Lower lobe of right lung (tissue), 2 donors: ENCODE data around the gene NCAPG2. TPM values are rescaled to one million over a fixed set of nuclear protein-coding genes. Genes with fewer than 3 reads are reported as not detected.

Source experiments
- ATAC-seq, 2 donors: fragments of 200-7000 bp; cut with Tn5 transposase; one replicate each; pipeline ENCODE4 v1.9.1; 2020 to 2022; ENCODE audit warnings: mild to moderate bottlenecking in 2 of 2, moderate library complexity in 2 of 2
- DNase-seq: peaks from one replicate; pipeline ENCODE4 v3.0.0-alpha.2; 2020
- H3K27ac ChIP-seq: fragments of 200-600 bp; one replicate; pipeline ENCODE4 v1.8.0; 2022
- H3K27me3 ChIP-seq: fragments of 200-600 bp; one replicate; pipeline ENCODE4 v1.8.0; 2022; ENCODE audit warnings: low read depth
- H3K36me3 ChIP-seq: fragments of 200-600 bp; one replicate; pipeline ENCODE4 v1.8.0; 2022; ENCODE audit warnings: mild to moderate bottlenecking
- H3K4me1 ChIP-seq: fragments of 200-600 bp; one replicate; pipeline ENCODE4 v1.8.0; 2022
- H3K4me3 ChIP-seq: fragments of 200-600 bp; one replicate; pipeline ENCODE4 v1.8.0; 2022; ENCODE audit warnings: mild to moderate bottlenecking
- H3K9me3 ChIP-seq: fragments of 200-600 bp; one replicate; pipeline ENCODE4 v1.8.0; 2022
- CTCF ChIP-seq: fragments of 200-600 bp; IDR thresholded peaks from one replicate; pipeline ENCODE4 v1.8.0; 2022; ENCODE audit warnings: antibody characterized with exemption, mild to moderate bottlenecking
- intact Hi-C: fragments of 100-400 bp; cut with DNase I; formaldehyde crosslinking; loops from one replicate; pipeline ENCODE4 v1.11.0; 2022
- total RNA-seq: library from RNA; stranded (reverse); fragmentation: NEBNext Ultra II Directional; extraction: Animal tissue kit (Norgen Biotek cat#: 25700); gene quantifications from one replicate; pipeline ENCODE4 v1.2.1, GENCODE V29; 2021
- donor health status: DM: no; HTN: yes; CAD: no; lungs with severe emphysema.

NCAPG2 gene
- total RNA-seq, 1 donor from 2014 or later = 10.0 TPM

DNA sequence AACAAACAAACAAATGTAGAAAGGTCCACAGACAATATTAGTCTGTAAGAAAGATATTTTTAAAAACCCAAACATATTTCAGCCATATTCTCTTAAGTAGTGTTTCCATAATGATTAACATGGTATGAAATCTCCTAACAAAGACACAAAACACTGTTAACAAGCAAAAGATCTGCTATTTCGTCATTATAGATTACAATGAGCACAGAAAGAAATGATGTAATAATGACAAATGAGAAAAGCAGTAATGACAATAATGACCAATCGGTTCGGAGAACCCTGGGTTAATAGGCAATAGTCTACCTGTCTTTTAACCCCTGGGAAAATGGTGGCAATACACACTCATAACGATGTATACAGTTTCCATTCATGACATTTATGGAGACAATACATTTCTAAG is 39.5 kb upstream of the NCAPG2 start:
- H3K27me3 ChIP-seq = no peaks in the 10 kb centered on the region
- H3K27ac ChIP-seq = no peak overlapping the region
- no peak for TF ChIP-seq CTCF
- H3K9me3 ChIP-seq = no peaks in the 10 kb centered on the region
- no peak overlapping the region for H3K4me3 ChIP-seq
- ATAC-seq = no peak
- DNase-seq = no peak
- H3K36me3 ChIP-seq = peaks cover 96% of the 10 kb centered on the region
- intact Hi-C loops = no loop called here
- peaks cover 12% of the 10 kb centered on the region for H3K4me1 ChIP-seq

GRCh38 chr7:158743219-158743618 is 38.6 kb upstream of the NCAPG2 start:
- intact Hi-C loops = no loop called here
- Histone ChIP-seq H3K9me3 (no peaks in the 10 kb centered on the region), H3K4me1 (peaks cover 12% of the 10 kb centered on the region), H3K4me3 (no peak overlapping the region), H3K27me3 (no peaks in the 10 kb centered on the region), H3K36me3 (peaks cover 96% of the 10 kb centered on the region), H3K27ac (no peak overlapping the region)
- no peak for TF ChIP-seq CTCF
- no peak for DNase-seq
- no peak for ATAC-seq

DNA sequence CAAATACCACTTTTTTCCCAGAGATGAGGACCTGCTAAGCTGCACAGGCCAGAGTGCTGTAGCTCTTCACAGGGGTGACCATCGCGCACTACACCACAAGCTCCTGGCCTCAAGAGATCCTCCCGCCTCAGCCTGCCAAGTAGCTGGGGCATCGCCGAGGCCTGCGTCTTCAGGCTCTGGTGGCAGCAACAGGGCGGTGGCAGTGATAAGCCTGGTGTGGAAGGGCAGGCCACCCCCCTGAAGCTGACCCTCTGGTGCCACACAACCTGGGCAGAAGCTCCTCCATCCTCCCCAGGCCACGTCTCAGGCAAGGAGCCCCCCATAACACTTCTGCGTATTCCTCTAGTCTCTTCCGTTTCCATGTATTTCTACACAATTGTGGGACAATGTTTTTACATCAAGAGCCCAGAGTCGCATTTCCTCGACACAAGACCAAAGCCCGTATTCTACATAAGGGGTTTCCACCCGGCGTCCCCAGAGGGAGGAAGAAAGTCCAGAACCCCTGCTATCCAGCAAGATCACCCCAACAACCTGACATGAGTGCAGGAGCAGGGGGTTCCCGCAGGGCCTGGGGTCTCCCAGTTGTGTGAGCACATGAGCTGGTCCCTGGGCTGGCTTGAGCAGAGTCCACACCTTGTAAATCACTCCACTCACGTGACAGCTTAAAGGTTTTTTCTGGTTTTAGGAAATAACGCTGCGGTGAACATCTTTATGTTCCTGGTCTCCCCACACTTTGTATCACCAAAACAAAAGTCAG is 37.6 kb upstream of the NCAPG2 start:
- no peak for DNase-seq
- ATAC-seq = no peak
- Histone ChIP-seq H3K4me3 (no peak overlapping the region), H3K4me1 (peaks cover 12% of the 10 kb centered on the region), H3K9me3 (no peaks in the 10 kb centered on the region), H3K27me3 (no peaks in the 10 kb centered on the region), H3K27ac (no peak overlapping the region), H3K36me3 (peaks cover 94% of the 10 kb centered on the region)
- TF ChIP-seq CTCF = no peak
- intact Hi-C loops = no loop called here

DNA sequence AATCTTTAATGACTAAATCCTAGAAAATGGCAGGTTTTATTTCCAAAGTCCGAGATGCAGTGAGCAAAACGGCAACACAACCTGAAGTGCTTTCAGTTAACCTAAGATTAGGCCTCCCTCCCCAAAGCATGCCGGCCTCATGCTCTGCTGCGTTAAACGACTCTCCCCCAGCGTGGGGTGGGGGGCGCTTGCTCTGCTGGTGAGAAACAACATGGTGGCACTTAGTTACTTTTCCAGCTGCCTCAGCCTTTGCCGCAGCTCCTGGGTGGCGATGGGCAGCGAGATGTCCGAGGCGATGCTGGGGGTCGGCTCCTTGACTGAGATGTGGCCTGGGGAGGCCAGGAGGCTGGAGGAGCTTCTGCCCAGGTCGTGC is 36.7 kb upstream of the NCAPG2 start:
- DNase-seq (no peak), ATAC-seq (no peak)
- no peaks in the 10 kb centered on the region for H3K9me3 ChIP-seq
- intact Hi-C loops = no loop called here
- peaks cover 12% of the 10 kb centered on the region for H3K4me1 ChIP-seq
- H3K36me3 ChIP-seq = peaks cover 94% of the 10 kb centered on the region
- H3K27ac ChIP-seq = no peak overlapping the region
- no peaks in the 10 kb centered on the region for H3K27me3 ChIP-seq
- no peak overlapping the region for H3K4me3 ChIP-seq
- no peak for TF ChIP-seq CTCF

DNA sequence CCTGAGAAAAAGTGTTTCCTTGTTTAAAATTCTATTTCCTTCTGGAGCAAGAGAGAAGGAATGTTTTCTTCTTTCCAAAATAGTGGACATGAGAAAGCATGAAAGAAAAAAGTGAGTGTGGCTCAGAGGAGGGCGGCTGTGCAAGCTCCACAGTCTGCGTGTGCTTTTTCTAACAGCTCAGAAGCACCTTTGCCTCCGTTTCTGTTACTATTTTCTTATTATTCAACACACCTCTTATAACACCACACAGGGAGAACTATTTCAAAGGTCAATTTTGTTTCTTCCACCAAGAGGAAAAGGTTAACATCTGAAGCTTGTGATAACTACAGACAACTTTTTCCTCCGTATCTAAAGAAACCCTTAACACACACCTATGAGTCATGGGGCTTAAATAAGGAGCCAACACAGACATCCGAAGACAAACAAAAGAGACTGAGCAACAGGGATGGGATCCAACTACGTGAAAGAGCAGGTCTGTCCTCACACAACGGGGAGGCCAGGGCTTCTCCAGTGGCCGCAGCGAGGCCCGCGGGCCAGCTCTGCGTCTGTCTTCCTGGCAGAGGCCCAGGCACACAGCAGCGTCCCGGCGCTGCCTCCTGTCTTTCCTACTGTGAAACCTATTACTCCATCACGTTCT is 36.2 kb upstream of the NCAPG2 start:
- H3K27me3 ChIP-seq = no peaks in the 10 kb centered on the region
- H3K4me3 ChIP-seq = no peak overlapping the region
- peaks cover 12% of the 10 kb centered on the region for H3K4me1 ChIP-seq
- ATAC-seq = peak in 1 of 2 donors; percentile 18
- intact Hi-C loops = no loop called here
- no peak for DNase-seq
- no peak for TF ChIP-seq CTCF
- no peaks in the 10 kb centered on the region for H3K9me3 ChIP-seq
- peaks cover 94% of the 10 kb centered on the region for H3K36me3 ChIP-seq
- H3K27ac ChIP-seq = peak overlapping the region; percentile 13
